NCI-H345 treated with DMSO at 0.1 percent for 48 hours (cell line): ENCODE measurements around the gene ZNF587B.
A peak's percentile ranks its signal among the peaks of the same experiment; 100 is the strongest.
"Not testable (repeated sequence)": the region's sequence is repeated elsewhere in the genome, so short reads cannot be mapped to it uniquely, and the experiment has no call there.

Experiments used
- DNase-seq: peaks from one replicate; lab custom pipeline; 2025; ENCODE audit not compliant: unreplicated experiment; lab: John Stamatoyannopoulos, UW

The ZNF587B gene

GRCh38 chr19:57830071-57830602 is at the start of gene ZNF587B:
TSS of gene ZNF587B (plus strand) at chr19:57830299. CDS start at chr19:57830529, 230 bp downstream.
- no peak for DNase-seq

GRCh38 chr19:57786286-57786685 is 43.8 kb upstream of the ZNF587B start:
- no peak for DNase-seq

DNA sequence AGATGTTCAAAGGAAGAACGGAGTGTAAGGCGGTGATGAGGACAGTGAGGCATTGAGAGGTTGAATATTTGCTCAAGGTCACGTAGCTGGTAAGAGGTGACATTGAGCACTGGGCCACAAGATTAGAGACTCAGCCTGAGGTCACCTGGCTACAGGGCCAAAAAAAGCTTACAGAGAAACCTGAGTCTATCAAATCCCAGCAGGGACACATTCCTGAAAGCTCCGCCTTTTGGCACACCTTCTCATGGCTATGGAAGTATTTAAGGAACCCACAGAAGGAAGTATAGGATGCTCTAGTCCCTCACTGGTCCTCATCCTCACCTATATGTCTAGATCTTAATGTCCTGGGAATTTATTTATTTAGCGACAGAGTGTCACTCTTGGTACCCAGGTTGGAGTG is 43.2 kb upstream of the ZNF587B start:
- no peak for DNase-seq

DNA sequence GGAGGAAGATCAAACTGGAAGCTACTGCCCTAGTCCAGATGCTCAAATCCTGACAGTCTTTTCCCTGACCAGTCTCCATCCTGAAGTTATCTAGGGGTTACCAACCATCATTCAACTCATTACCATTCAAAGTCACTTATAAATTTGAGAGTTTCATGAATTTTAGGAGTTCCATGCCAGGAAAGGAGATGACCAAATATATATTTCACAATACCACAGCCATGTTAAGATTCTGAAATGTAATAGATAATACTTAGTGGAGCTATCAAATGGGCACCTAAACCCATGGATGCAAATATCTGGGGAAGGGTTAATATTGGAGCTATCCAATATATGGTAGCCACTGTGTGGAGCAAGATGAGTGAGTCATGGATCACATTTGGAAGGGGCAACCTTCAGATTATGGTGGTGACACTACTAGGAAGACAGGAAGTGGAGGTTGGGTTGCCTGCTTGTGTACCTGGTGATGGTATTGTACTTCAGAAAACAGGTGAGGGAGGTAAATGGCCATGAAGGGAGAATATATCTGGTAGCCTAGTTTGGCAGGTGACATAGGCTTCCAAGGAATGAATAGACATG is 41.9 kb upstream of the ZNF587B start:
- DNase-seq, result no peak

DNA sequence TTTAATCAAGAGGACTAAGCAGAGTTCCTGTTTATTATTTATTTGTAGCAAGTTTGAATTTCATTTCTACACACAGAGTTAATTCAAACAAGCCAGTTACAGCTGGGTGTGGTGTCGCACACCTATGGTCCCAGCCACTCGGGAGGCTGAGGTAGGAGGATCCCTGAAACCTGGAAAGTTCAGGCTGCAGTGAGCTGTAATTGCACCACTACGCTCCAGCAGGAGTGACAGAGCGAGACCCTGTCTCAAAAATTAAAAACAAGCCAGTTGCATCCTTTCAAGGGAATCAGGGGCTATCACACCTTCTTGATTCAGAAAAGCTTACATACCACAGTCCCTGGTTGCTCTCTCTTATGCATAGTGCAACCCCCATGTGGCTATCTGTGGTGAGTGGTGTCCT is 40.8 kb upstream of the ZNF587B start:
- DNase-seq, result no peak

DNA sequence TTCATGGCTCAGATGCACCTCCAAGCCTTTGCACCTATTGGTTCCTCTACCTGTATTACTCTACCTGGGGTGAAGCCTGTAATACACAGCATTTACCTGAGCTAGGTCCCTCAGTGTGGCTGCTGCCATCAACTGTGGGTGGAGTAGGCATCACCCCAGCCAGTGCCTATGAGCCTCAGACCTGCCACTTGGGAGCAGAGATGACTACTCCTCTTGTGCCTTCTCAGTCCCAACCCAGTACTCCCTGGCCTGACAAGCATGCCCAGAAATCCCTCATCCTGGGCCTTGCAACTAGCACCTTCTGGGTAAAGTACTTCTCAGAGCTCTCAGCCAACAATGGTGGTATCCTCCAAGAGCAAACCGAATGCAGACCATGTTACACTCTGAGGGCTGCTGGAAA is 33.5 kb upstream of the ZNF587B start:
- DNase-seq, result not testable (repeated sequence)

DNA sequence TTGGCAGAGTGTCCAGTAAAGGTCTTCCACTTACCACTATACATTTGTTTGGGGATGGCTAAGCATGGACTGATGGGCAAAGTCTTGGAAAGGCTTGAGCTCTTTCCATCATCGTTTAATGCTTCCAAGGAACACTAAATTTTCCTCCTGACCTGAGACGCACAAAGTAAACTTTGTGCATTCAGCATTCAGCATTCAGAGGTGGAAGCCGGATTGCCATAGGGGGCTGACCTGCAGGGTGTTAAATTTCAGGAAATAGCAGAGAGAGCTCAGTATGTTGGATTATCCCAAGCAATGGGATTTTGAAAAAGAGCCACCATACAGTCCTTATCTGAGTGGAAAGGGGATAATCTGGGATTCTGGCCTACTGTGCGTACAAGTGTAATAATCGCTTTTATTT is 29.4 kb upstream of the ZNF587B start:
- no peak for DNase-seq

- no peak for DNase-seq
Measured at GRCh38 chr19:57802269-57802668, 27.8 kb upstream of the ZNF587B start.

- DNase-seq, result no peak
Measured at GRCh38 chr19:57803265-57803593, 26.9 kb upstream of the ZNF587B start.

DNA sequence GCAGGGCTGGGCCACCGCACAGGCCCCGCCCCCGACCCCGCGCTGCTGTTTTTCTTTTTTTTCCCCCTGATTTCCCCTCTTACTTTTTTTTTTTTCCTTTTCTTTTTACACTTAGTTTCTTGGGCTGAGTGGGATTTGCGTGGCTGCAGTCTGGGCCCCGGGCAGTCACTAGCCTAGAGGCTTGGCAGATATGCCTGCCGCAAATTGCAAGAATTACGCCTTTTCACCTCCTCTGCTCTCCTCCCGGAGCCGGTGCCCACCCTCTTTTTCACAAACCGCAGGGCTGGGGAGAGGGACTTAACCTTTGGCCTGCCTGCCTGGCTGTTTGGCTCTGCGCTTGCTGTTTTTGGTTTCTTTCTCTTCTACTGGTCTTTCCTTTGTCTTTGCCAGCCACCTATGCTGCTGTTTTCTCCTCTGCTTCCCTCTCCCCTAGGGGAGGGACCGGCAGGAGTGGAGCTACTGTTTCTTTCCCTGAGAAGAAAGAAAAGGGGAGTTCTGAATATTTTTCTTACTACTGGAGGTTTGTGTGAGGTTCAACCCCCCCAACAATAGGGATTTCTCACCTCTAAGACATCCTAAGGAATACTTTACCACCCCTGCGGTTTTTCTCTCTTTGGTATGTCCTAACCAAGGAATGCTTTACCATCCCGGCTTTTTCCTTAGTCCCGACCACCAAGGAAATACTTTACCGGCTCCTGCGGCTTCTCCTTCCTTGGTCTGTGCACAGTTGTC is 26.3 kb upstream of the ZNF587B start:
- no peak for DNase-seq

DNA sequence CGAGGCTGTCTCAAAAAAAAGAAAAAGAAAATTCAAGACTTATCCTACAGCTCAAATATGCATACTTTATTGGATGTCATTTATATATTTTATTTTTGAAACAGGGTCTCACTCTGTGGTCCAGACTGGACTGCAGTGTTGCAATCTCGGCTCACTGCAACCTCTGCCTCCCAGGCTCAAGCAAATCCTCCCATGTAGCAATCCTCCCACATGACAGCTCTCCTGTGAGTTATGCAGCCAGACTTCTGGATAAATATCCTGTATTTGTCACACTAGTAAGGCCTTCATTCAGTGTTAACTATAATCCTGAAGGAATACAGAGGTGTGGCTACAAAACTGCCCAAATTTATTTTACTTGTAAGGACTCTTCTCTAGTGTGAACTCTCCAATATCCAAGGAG is 22.6 kb upstream of the ZNF587B start:
- no peak for DNase-seq

GRCh38 chr19:57810410-57811295 is 19.4 kb upstream of the ZNF587B start:
- not testable (repeated sequence) for DNase-seq

DNA sequence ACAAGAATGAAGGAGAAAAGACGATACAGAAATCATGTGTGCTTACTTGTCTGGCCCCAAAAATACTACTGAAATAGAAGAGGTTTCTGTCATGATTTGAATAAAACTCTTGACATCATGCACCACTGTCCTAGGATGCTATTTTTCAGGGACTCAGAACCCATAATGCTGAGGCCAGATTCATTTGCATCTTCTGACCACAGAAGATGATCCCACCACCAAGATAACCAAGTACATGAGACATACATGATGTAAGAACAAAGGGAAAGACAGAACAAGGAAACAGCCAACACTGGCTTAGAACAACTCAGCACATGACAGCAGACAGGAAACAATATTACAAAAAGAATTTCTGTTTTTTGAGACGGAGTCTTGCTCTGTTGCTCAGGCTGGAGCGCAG is 17.9 kb upstream of the ZNF587B start:
- no peak for DNase-seq

DNA sequence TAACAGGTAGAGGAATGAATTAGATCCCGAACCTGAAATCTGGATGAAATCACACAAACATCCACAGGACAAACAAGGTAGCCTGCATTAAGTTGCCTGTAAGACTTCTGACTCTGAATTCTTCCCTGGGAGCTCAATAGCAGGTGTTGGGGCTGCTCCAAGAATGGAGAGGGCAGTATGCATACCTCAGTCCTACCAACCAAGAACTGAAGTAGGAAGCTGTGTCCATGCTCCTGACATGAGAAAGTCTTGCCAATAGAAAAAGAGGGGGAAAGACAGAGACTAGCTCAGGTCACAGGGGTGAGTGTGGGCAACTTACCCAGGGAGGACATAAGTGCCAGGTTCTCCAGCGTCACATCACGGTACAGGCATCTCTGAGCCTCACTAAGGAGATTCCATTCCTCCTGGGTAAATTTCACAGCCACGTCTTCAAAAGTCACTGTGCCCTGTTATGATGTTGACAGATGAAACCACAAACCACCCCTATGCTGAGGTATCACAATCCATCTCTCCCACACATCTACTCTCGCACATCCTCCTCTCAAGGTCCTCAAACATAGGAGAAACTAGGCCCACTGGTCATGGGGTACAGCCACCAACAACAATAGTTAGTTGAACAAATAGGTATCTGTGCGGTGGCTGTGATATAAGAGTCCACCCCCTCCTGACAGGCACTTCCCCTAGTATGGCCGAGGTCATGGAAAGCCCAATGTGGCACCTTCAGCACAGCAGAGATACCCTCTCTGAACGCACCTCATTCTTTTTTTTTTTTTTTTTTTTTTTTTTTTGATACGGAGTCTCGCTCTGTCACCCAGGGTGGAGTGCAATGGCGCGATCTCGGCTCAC is 16.9 kb upstream of the ZNF587B start:
- not testable (repeated sequence) for DNase-seq

DNA sequence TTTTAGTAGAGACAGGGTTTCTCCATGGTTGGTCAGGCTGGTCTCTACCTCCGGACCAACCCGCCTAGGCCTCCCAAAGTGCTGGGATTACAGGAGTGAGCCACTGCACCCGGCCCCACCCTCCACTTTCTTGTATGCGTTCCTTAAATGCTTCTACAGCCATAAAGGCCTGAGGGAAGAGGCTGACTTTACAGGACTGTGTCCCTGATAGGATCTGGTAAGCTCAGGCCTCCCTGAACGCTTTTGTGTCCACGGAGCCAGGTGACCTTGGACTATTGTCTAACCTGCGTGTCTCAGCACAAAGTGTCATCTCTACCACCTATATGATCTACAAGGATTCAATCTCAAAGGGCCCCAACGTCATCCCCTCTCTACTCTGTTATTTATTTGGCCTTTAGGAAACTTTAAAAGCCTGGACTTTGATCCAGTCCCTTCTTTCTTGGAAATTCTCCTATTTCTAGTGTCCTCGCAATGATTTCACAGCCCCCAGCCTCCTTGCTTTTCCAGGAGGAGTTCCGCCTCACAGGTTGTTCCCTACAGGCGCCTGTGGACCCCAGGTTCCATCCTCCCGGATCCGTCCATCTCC is 16.1 kb upstream of the ZNF587B start:
- no peak for DNase-seq

DNA sequence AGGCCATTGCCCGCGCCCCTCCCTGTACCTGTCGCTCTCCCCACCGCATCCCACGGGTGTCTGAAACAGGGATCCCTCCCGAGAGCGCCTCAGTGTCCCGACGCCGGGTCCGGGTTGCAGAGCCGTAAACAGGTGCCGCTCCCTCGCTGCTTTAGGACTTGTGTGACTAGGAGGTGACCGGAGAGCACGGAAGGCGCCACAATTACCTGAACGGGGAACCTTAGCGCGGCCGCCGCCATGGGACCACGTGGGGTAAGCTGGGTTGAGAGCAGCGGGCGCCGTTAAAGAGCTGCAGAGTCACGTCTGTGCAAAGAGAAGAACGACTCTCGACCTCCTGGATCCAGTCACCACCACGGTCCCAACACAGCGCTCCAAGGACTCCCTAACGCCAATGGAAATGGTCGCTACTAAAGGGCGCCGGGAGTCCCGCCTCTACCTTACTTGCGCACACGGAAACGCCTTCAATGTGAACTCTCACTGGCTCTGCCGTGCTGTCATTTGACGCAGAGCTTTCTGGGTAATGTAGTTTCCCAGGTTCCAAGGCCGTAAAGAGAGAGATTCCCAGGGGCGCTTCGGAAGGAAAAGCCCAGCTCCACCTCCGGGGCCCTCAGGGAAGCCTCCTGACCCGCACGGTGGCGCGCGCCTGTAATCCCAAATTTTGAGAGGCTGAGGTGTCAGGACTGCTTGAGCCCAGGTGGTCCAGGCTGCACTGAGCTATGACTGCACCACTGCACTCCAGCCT is 15.4 kb upstream of the ZNF587B start, which contains the start of gene ZNF552:
Gene ZNF552, minus strand, starts transcription at position 409 of the 742 bp plus-strand sequence. Its CDS starts 170 bp downstream, at position 239.
- peak; percentile 79 for DNase-seq

- no peak for DNase-seq
Measured at GRCh38 chr19:57815247-57816075, 14.6 kb upstream of the ZNF587B start.

GRCh38 chr19:57816652-57817051 is 13.4 kb upstream of the ZNF587B start:
- DNase-seq, result no peak

- DNase-seq, result no peak
Measured at GRCh38 chr19:57817976-57818375, 12.1 kb upstream of the ZNF587B start.
